Measurements from ENCODE around the gene TLE2. TPM values are rescaled to one million over a fixed set of nuclear protein-coding genes. Genes with fewer than 3 reads are reported as not detected.
A peak's percentile ranks its signal among the peaks of the same experiment; 100 is the strongest.

The TLE2 gene
- total RNA-seq, 1 experiment from 2014 or later: 6.2 TPM

DNA sequence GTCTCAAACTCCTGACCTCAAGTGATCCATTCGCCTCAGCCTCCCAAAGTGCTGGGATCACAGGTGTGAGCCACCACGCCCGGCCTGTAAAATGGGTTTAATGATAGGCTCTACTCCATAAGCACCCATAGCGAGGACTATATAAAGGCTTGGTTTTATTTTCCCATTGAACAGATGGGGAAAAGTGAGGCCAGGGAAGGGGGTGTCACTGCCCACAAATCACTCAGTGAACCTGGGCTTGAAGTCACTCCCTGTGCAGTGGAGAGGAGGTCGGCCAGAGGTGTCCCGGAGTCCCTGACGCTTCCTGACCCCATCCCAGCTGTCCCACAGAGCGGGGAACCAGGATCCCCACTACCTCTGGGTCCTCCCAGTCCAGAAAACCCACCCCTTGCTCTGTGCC lies 14.9 kb downstream of the TLE2 start:
- TF ChIP-seq, protein P1, sequence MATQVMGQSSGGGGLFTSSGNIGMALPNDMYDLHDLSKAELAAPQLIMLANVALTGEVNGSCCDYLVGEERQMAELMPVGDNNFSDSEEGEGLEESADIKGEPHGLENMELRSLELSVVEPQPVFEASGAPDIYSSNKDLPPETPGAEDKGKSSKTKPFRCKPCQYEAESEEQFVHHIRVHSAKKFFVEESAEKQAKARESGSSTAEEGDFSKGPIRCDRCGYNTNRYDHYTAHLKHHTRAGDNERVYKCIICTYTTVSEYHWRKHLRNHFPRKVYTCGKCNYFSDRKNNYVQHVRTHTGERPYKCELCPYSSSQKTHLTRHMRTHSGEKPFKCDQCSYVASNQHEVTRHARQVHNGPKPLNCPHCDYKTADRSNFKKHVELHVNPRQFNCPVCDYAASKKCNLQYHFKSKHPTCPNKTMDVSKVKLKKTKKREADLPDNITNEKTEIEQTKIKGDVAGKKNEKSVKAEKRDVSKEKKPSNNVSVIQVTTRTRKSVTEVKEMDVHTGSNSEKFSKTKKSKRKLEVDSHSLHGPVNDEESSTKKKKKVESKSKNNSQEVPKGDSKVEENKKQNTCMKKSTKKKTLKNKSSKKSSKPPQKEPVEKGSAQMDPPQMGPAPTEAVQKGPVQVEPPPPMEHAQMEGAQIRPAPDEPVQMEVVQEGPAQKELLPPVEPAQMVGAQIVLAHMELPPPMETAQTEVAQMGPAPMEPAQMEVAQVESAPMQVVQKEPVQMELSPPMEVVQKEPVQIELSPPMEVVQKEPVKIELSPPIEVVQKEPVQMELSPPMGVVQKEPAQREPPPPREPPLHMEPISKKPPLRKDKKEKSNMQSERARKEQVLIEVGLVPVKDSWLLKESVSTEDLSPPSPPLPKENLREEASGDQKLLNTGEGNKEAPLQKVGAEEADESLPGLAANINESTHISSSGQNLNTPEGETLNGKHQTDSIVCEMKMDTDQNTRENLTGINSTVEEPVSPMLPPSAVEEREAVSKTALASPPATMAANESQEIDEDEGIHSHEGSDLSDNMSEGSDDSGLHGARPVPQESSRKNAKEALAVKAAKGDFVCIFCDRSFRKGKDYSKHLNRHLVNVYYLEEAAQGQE (IDR thresholded peaks at IDR 0.05; ENCODE audit: insufficient read depth in 1 of 2, low read depth in 2 of 2, low read length in 1 of 2): no peak
- TF ChIP-seq TCF7L2 (IDR thresholded peaks at IDR 0.05; ENCODE audit: low read depth, low read length) (no peak), POLR2AphosphoS5 (IDR thresholded peaks at IDR 0.05; ENCODE audit: low read depth, low read length) (no peak)
- Histone ChIP-seq H3K27me3 (ENCODE audit: control insufficient read depth, insufficient read depth, low read length) (no peaks in the 10 kb centered on the region), H3K4me1 (ENCODE audit: control insufficient read depth, insufficient read depth, low read length) (0 out of 2 replicates have a peak, but pooled peaks cover 5% of the 10 kb centered on the region), H3K9me3 (ENCODE audit: control insufficient read depth, insufficient read depth, low read depth, low read length) (no peaks in the 10 kb centered on the region), H3K27ac (ENCODE audit: low read length) (no peak overlapping the region), H3K4me3 (ENCODE audit: low read depth in 2 of 2, low read length in 2 of 2) (no peak overlapping the region), H3K36me3 (ENCODE audit: control insufficient read depth, insufficient read depth, low read length) (no peaks in the 10 kb centered on the region)
- no peak for DNase-seq (ENCODE audit: low read depth, low spot score)
- ChIA-PET CTCF (interaction anchor here (0.6 kb wide), 1 partner anchor 580 kb away, joined by 3 read pairs; no protein-coding TSS in a partner anchor), POLR2A (no interaction called here)
- intact Hi-C loops (cut with micrococcal nuclease; ENCODE audit: unreplicated experiment): no loop called here
- BruUV-seq (replicated peaks): no TSS peak
- no peak for ATAC-seq
- in situ Hi-C loops (cut with HindIII; ENCODE audit: low pct_unique_long_range_greater_than_20kb, low sequenced_read_pairs): no loop called here

DNA sequence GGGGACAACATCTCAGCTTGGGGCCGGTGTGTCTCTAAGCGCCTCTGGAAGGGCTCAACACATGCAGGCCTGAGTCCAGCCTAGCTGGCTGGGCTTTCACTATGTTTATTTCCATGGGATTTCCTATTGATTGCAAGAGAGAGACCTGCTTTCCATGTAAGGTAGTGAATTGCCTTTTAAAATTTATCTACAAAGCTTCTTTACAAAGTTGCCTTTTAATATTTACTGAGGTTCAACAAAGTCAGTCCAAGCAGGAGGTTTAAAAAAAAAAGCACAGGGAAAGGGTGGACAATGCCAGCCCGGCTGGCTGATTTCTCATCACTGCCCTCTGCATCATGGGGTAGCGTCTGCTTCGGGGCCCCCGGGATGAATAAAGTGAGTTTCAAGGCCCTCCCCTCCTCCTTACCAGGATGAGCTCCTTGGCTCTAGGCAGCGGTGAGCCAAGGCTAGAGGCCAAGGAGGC lies 15.8 kb downstream of the TLE2 start:
- CTCF ChIA-PET: interaction anchor here (0.6 kb wide), 1 partner anchor 580 kb away, joined by 3 read pairs; no protein-coding TSS in a partner anchor

More for the DNA sequence above, 15.8 kb downstream of the TLE2 start:
- no peaks in the 10 kb centered on the region for H3K36me3 ChIP-seq (ENCODE audit: control insufficient read depth, insufficient read depth, low read length)
- DNase-seq (ENCODE audit: low read depth, low spot score) (no peak), ATAC-seq (peak; percentile 76; the same call in 1 of the 2 replicates)
- no peak for TF ChIP-seq POLR2AphosphoS5 (IDR thresholded peaks at IDR 0.05; ENCODE audit: low read depth, low read length)
- TF ChIP-seq SIN3A (IDR thresholded peaks at IDR 0.05; ENCODE audit: borderline replicate concordance, insufficient read depth, low read depth, low read length): no peak
- TF ChIP-seq, protein P2, sequence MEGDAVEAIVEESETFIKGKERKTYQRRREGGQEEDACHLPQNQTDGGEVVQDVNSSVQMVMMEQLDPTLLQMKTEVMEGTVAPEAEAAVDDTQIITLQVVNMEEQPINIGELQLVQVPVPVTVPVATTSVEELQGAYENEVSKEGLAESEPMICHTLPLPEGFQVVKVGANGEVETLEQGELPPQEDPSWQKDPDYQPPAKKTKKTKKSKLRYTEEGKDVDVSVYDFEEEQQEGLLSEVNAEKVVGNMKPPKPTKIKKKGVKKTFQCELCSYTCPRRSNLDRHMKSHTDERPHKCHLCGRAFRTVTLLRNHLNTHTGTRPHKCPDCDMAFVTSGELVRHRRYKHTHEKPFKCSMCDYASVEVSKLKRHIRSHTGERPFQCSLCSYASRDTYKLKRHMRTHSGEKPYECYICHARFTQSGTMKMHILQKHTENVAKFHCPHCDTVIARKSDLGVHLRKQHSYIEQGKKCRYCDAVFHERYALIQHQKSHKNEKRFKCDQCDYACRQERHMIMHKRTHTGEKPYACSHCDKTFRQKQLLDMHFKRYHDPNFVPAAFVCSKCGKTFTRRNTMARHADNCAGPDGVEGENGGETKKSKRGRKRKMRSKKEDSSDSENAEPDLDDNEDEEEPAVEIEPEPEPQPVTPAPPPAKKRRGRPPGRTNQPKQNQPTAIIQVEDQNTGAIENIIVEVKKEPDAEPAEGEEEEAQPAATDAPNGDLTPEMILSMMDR (IDR thresholded peaks at IDR 0.05): no peak
- no peak for TF ChIP-seq TCF7L2 (IDR thresholded peaks at IDR 0.05; ENCODE audit: low read depth, low read length)
- H3K27me3 ChIP-seq (ENCODE audit: control insufficient read depth, insufficient read depth, low read length): no peaks in the 10 kb centered on the region
- POLR2A ChIA-PET: no interaction called here
- in situ Hi-C loops (cut with HindIII; ENCODE audit: low pct_unique_long_range_greater_than_20kb, low sequenced_read_pairs): no loop called here
- intact Hi-C loops (cut with micrococcal nuclease; ENCODE audit: unreplicated experiment): no loop called here
- no TSS peak for BruUV-seq (replicated peaks)
- H3K9me3 ChIP-seq (ENCODE audit: control insufficient read depth, insufficient read depth, low read depth, low read length): no peaks in the 10 kb centered on the region
- no peak overlapping the region for H3K4me3 ChIP-seq (ENCODE audit: low read depth in 2 of 2, low read length in 2 of 2)
- H3K4me1 ChIP-seq (ENCODE audit: control insufficient read depth, insufficient read depth, low read length): 0 out of 2 replicates have a peak, but pooled peaks cover 5% of the 10 kb centered on the region
- no peak overlapping the region for H3K27ac ChIP-seq (ENCODE audit: low read length)

All from Panc1 (cell line).